Fibroblast of villous mesenchyme (primary cell): Measurements from ENCODE around the gene KCNA5. TPM values are rescaled to one million over a fixed set of nuclear protein-coding genes. Genes with fewer than 3 reads are reported as not detected.

ENCODE experiments used
- DNase-seq: peaks from one replicate; pipeline ENCODE4 v3.0.0-alpha.2; 2010; ENCODE audit warnings: low read depth
- H3K4me3 ChIP-seq: 2 replicates; pipeline ENCODE4 v1.5.1; 2011; ENCODE audit warnings: low read depth, mild to moderate bottlenecking, low read length
- CTCF ChIP-seq: IDR thresholded peaks from 2 replicates; pipeline ENCODE4 v1.5.1; 2012; ENCODE audit warnings: low read depth, mild to moderate bottlenecking, low read length; ENCODE audit not compliant: insufficient read depth
- total RNA-seq: library from RNA; depleted of rRNA; stranded (reverse); fragments of >200 nt; gene quantifications from 2 replicates; pipeline ENCODE4 v1.2.3, GENCODE V29; 2012

Gene KCNA5
- total RNA-seq, 1 donor: not detected

DNA sequence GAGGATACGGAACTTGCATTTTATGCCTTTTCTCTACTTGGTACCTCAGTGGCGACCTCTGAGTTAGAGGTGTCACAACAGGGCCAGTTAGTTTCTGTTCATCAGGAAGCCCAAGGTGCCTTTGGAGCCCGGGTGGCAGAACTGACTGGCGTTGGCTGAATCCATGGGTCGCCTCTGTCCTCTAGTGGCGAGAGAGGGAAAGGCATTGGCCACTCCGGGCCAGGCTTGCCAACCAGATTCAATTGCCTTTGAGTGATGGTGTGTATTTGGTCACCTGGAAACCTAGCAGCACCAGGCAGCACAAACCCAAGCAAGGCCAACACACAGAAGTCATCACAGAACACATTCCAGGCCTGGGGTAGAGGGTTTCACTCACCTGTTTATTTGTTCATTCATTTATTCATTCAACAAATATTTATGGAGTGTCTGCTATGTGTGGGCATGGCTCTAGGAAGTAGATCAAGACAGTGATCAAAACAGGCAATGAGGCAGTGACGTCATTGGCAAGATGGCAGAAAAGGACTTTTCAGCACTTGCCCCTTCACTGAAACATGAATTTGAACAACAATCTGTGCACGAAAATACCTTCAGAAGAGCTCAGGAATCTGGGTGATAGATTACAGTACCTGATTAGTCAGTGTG lies 40.5 kb upstream of the KCNA5 start:
- H3K4me3 ChIP-seq: no peak overlapping the region
- TF ChIP-seq CTCF: peak; percentile 97
- peak; percentile 41 for DNase-seq

- TF ChIP-seq CTCF: no peak
- DNase-seq: no peak
- no peak overlapping the region for H3K4me3 ChIP-seq
Measured at GRCh38 chr12:5008661-5009060, 35.0 kb upstream of the KCNA5 start.

DNA sequence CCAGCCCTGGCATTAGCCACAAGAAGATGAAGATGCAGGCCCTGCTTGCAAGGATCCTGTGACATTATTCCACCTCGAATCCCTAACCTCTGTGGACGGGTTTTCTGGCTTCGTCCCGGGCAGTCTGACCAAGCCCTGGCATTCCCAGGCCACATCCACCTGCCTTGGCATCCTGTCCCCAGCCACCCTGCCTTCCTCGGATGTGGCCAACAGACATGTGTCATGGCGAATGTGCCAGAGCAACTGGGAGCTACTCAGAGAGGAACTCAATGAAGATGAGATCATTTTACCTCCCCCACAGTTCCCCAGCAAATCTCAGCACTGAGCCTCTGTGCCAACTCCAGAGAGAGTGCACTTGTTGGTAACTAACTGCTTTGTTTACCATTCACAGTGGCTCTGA lies 33.5 kb upstream of the KCNA5 start:
- no peak for DNase-seq
- no peak overlapping the region for H3K4me3 ChIP-seq
- TF ChIP-seq CTCF: no peak

GRCh38 chr12:5012337-5012736 lies 31.3 kb upstream of the KCNA5 start:
- no peak overlapping the region for H3K4me3 ChIP-seq
- TF ChIP-seq CTCF: no peak
- no peak for DNase-seq

DNA sequence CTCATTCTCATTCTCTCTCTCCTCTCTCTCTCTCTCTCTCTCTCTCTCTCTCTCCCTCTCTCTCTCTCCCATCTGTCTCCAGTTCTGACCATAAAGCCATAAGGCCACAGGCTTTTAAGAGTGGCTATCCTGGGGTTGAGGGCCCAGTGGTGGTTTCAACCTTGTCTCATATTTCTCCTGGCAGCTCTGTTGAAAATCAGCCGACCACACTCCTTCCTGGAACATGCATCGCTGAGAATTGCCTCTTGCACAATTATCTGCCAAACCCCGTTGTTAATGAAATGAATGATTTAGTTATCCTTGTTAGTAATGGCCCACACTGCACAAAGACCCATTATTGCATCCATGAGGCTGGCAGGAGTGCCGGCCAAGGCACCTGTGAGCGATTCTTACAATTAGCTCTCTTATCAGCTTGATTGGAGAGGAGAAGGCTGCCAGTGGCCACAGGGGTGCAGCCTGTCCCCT lies 30.4 kb upstream of the KCNA5 start:
- H3K4me3 ChIP-seq: no peak overlapping the region
- no peak for DNase-seq
- TF ChIP-seq CTCF: no peak

DNA sequence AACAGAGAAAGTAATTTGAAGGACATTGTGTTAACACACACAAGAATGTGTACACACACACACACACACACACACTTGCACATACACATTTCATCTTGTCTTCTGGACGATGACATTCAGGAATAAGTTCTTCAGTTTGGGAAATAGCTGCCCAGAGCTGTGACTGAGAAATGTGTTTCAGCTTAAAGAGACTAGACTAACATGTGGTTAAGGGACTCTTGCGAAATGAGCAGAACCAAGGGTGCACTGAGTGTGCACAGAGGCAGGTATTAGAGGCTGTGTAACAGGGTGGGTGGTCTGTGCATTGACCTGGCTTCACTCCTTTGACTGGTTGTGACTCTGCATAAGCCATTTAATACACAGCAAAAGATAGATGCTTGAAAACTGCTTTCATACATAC lies 29.4 kb upstream of the KCNA5 start:
- no peak for TF ChIP-seq CTCF
- no peak overlapping the region for H3K4me3 ChIP-seq
- DNase-seq: peak; percentile 2
